ENCODE measurements around the gene KCTD17. TPM values are rescaled to one million over a fixed set of nuclear protein-coding genes. Genes with fewer than 3 reads are reported as not detected.
A peak's percentile ranks its signal among the peaks of the same experiment; 100 is the strongest.

The KCTD17 gene
- polyA plus RNA-seq, 3 donors, result 8.4 to 40.0 (median 9.0) TPM

GRCh38 chr22:37026325-37026724 lies 25.2 kb upstream of the KCTD17 start:
- 100% methylated on average over 3 of the region's 5 CpGs for WGBS (ENCODE audit: insufficient coverage)

DNA sequence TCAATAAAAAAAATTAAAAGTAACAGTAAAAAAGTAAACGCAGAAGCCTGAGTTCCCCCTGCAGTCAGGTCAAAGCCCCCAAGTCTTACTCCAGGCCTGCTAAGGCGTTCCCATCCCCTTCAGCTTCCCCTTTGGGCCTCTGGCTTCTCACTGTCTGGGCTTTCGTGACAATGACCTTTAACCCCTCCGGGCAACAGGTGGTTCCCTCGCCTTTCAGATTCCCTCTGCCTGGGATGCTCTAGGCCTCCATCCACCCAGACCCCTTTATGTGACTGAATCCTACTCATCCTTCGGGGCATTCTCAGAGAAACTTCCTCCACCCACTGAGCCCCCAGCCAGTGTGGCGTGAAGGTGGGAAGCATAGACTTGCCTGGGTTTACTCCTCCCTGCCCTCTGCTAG lies 24.0 kb upstream of the KCTD17 start:
- no peak overlapping the region for H3K4me3 ChIP-seq (replicated peaks in 1 of 3; ENCODE audit: low read depth in 2 of 3, low read length in 3 of 3)
- intact Hi-C loops (cut with micrococcal nuclease), result no loop called here
- no peak overlapping the region for H3K27ac ChIP-seq (ENCODE audit: low read depth in 1 of 2, low read length in 2 of 2)
- H3K4me1 ChIP-seq (ENCODE audit: control insufficient read depth in 1 of 2, insufficient read depth in 2 of 2, low read length in 2 of 2), result peaks cover 8 to 9% of the 10 kb centered on the region in 2 donors
- Mint-ChIP-seq H3K36me3 (peaks cover 36 to 51% of the 10 kb centered on the region in 2 donors), H3K27me3 (ENCODE audit: low read depth in 3 of 3) (peaks cover 0 to 4% (median 1%) of the 10 kb centered on the region in 3 donors), H3K4me1 (peaks cover 12% of the 10 kb centered on the region), H3K9me3 (no peaks in the 10 kb centered on the region), H3K27ac (no peak overlapping the region), H3K4me3 (no peak overlapping the region)
- no peaks in the 10 kb centered on the region for H3K27me3 ChIP-seq (ENCODE audit: control insufficient read depth in 2 of 2, insufficient read depth in 2 of 2, low read length in 2 of 2)
- no peak overlapping the region for H3K4me2 ChIP-seq (replicated peaks; ENCODE audit: extremely low read depth, low read length, poor library complexity, severe bottlenecking)
- DNase-seq, result no peak
- 95% methylated on average over 7 of the region's 7 CpGs for WGBS (ENCODE audit: insufficient coverage)
- no peak overlapping the region for H3K9ac ChIP-seq (ENCODE audit: insufficient read depth, low read length, poor library complexity, severe bottlenecking)
- H3K79me2 ChIP-seq (ENCODE audit: insufficient read depth, low read length), result peaks cover 2% of the 10 kb centered on the region
- peaks cover 31 to 61% of the 10 kb centered on the region in 2 donors for H3K36me3 ChIP-seq (replicated peaks in 1 of 2; ENCODE audit: control insufficient read depth in 1 of 2, insufficient read depth in 2 of 2, low read length in 2 of 2)
- no peak for TF ChIP-seq CTCF (IDR thresholded peaks at IDR 0.05)
- H4K20me1 ChIP-seq (ENCODE audit: insufficient read depth, low read length), result peaks cover 3% of the 10 kb centered on the region
- no peaks in the 10 kb centered on the region for H3K9me3 ChIP-seq (replicated peaks in 1 of 2; ENCODE audit: control insufficient read depth in 1 of 2, insufficient read depth in 1 of 2, low read length in 2 of 2)
- no peak overlapping the region for H2AFZ ChIP-seq (ENCODE audit: insufficient read depth, low read depth, low read length, poor library complexity, severe bottlenecking)

More at GRCh38 chr22:37026325-37026724, 25.2 kb upstream of the KCTD17 start:
- Mint-ChIP-seq H3K4me1 (peaks cover 11% of the 10 kb centered on the region), H3K27ac (peak overlapping the region in 1 of 7 donors; percentile 46), H3K4me3 (no peak overlapping the region), H3K36me3 (peaks cover 36 to 50% of the 10 kb centered on the region in 2 donors), H3K9me3 (no peaks in the 10 kb centered on the region), H3K27me3 (ENCODE audit: low read depth in 3 of 3) (peaks cover 0 to 2% (median 1%) of the 10 kb centered on the region in 3 donors)
- Histone ChIP-seq H3K9me3 (replicated peaks in 1 of 2; ENCODE audit: control insufficient read depth in 1 of 2, insufficient read depth in 1 of 2, low read length in 2 of 2) (no peaks in the 10 kb centered on the region), H3K79me2 (ENCODE audit: insufficient read depth, low read length) (peaks cover 5% of the 10 kb centered on the region), H4K20me1 (ENCODE audit: insufficient read depth, low read length) (peaks cover 8% of the 10 kb centered on the region), H3K27me3 (ENCODE audit: control insufficient read depth in 2 of 2, insufficient read depth in 2 of 2, low read length in 2 of 2) (no peaks in the 10 kb centered on the region), H3K4me1 (ENCODE audit: control insufficient read depth in 1 of 2, insufficient read depth in 2 of 2, low read length in 2 of 2) (peaks cover 0 to 4% of the 10 kb centered on the region in 2 donors), H2AFZ (ENCODE audit: insufficient read depth, low read depth, low read length, poor library complexity, severe bottlenecking) (no peak overlapping the region), H3K9ac (ENCODE audit: insufficient read depth, low read length, poor library complexity, severe bottlenecking) (no peak overlapping the region), H3K4me3 (replicated peaks in 1 of 3; ENCODE audit: low read depth in 2 of 3, low read length in 3 of 3) (no peak overlapping the region), H3K27ac (ENCODE audit: low read depth in 1 of 2, low read length in 2 of 2) (no peak overlapping the region), H3K4me2 (replicated peaks; ENCODE audit: extremely low read depth, low read length, poor library complexity, severe bottlenecking) (no peak overlapping the region), H3K36me3 (replicated peaks in 1 of 2; ENCODE audit: control insufficient read depth in 1 of 2, insufficient read depth in 2 of 2, low read length in 2 of 2) (peaks cover 31 to 61% of the 10 kb centered on the region in 2 donors)
- no peak for DNase-seq
- TF ChIP-seq CTCF (IDR thresholded peaks at IDR 0.05), result no peak
- intact Hi-C loops (cut with micrococcal nuclease), result no loop called here
